Mesodermal cell (in vitro differentiated cells): Measurements from ENCODE around the gene ANKRD2.
A peak's percentile ranks its signal among the peaks of the same experiment; 100 is the strongest.
"Not testable (repeated sequence)": the region's sequence is repeated elsewhere in the genome, so short reads cannot be mapped to it uniquely, and the experiment has no call there.

Experiments
- H3K27ac ChIP-seq: 2 replicates; pipeline ENCODE4 v1.7.0; 2013; ENCODE audit warnings: mild to moderate bottlenecking, low read depth, low read length, moderate library complexity; ENCODE audit not compliant: severe bottlenecking
- H3K36me3 ChIP-seq: 2 replicates; pipeline ENCODE4 v1.7.1; 2013; ENCODE audit warnings: mild to moderate bottlenecking, low read length, moderate library complexity; ENCODE audit not compliant: control insufficient read depth, insufficient read depth
- H3K4me1 ChIP-seq: one replicate; pipeline ENCODE4 v1.7.1; 2013; ENCODE audit warnings: mild to moderate bottlenecking, low read length; ENCODE audit not compliant: insufficient read depth, control insufficient read depth, poor library complexity, severe bottlenecking
- H3K4me3 ChIP-seq: 2 replicates; pipeline ENCODE4 v1.7.0; 2013; ENCODE audit warnings: low read length, control low read depth, mild to moderate bottlenecking; ENCODE audit not compliant: insufficient read depth, poor library complexity, severe bottlenecking; ENCODE audit errors: extremely low read depth
- H3K9me3 ChIP-seq: 2 replicates; pipeline ENCODE4 v1.7.1; 2013; ENCODE audit warnings: mild to moderate bottlenecking, low read length, moderate library complexity; ENCODE audit not compliant: control insufficient read depth
- WGBS, 2 experiments: methylation state at CpG; one replicate each; pipeline ENCODE4 v1.1.5; 2013; ENCODE audit warnings: missing lambda C conversion rate in 2 of 2; ENCODE audit not compliant: insufficient coverage in 2 of 2; 5-methylcytosine and 5-hydroxymethylcytosine counted together

ANKRD2 gene

GRCh38 chr10:97547962-97548361 is 24.6 kb upstream of the ANKRD2 start:
- Histone ChIP-seq H3K4me1 (peaks cover 53% of the 10 kb centered on the region), H3K9me3 (no peaks in the 10 kb centered on the region), H3K36me3 (no peaks in the 10 kb centered on the region), H3K4me3 (no peak overlapping the region), H3K27ac (no peak overlapping the region)
- 82 to 92% methylated on average over 3 to 4 of the region's 4 CpGs for WGBS, 2 experiments

- Histone ChIP-seq H3K4me1 (peaks cover 50% of the 10 kb centered on the region), H3K27ac (peak overlapping the region; percentile 53), H3K4me3 (no peak overlapping the region), H3K36me3 (no peaks in the 10 kb centered on the region), H3K9me3 (no peaks in the 10 kb centered on the region)
- WGBS, 2 experiments = 93 to 95% methylated on average over 13 of the region's 13 CpGs
Measured at GRCh38 chr10:97548828-97549455, 23.6 kb upstream of the ANKRD2 start.

- H3K4me1 ChIP-seq = peaks cover 46% of the 10 kb centered on the region
- no peaks in the 10 kb centered on the region for H3K9me3 ChIP-seq
- 52 to 68% methylated on average over 9 to 13 of the region's 13 CpGs for WGBS, 2 experiments
- peak overlapping the region; percentile 75 for H3K27ac ChIP-seq
- H3K36me3 ChIP-seq = no peaks in the 10 kb centered on the region
- no peak overlapping the region for H3K4me3 ChIP-seq
Measured at GRCh38 chr10:97549587-97550322, 22.8 kb upstream of the ANKRD2 start.

GRCh38 chr10:97550336-97551149 is 22.0 kb upstream of the ANKRD2 start:
- whole genome bisulfite sequencing, 2 experiments = 48 to 50% methylated on average over 9 of the region's 10 CpGs
- Histone ChIP-seq H3K27ac (peak overlapping the region; percentile 75), H3K9me3 (no peaks in the 10 kb centered on the region), H3K4me3 (no peak overlapping the region), H3K36me3 (no peaks in the 10 kb centered on the region), H3K4me1 (peaks cover 46% of the 10 kb centered on the region)

GRCh38 chr10:97551271-97551670 is 21.3 kb upstream of the ANKRD2 start:
- no peak overlapping the region for H3K4me3 ChIP-seq
- no peaks in the 10 kb centered on the region for H3K9me3 ChIP-seq
- no peak overlapping the region for H3K27ac ChIP-seq
- H3K36me3 ChIP-seq = no peaks in the 10 kb centered on the region
- WGBS, 2 experiments = 89 to 92% methylated on average over 5 to 6 of the region's 6 CpGs
- peaks cover 46% of the 10 kb centered on the region for H3K4me1 ChIP-seq

- Histone ChIP-seq H3K4me1 (peaks cover 34% of the 10 kb centered on the region), H3K4me3 (no peak overlapping the region), H3K36me3 (no peaks in the 10 kb centered on the region), H3K27ac (no peak overlapping the region), H3K9me3 (no peaks in the 10 kb centered on the region)
- 33 to 50% methylated on average over 2 to 3 of the region's 6 CpGs for WGBS, 2 experiments
Measured at GRCh38 chr10:97553575-97554031, 19.0 kb upstream of the ANKRD2 start.

- not testable (repeated sequence) for H3K4me3 ChIP-seq, H3K9me3 ChIP-seq, H3K36me3 ChIP-seq, H3K27ac ChIP-seq
- H3K4me1 ChIP-seq = peaks cover 27% of the 10 kb centered on the region
- 86% methylated on average over 1 of the region's 5 CpGs; no CpG with 5 or more reads in 1 of the 2 experiments for WGBS, 2 experiments
Measured at GRCh38 chr10:97554336-97554735, 18.2 kb upstream of the ANKRD2 start.

- H3K4me1 ChIP-seq = peaks cover 15% of the 10 kb centered on the region
- H3K4me3 ChIP-seq, H3K36me3 ChIP-seq, H3K27ac ChIP-seq, H3K9me3 ChIP-seq: not testable (repeated sequence)
- WGBS, 2 experiments = 85% methylated on average over 2 of the region's 10 CpGs; no CpG with 5 or more reads in 1 of the 2 experiments
Measured at GRCh38 chr10:97555541-97555940, 17.0 kb upstream of the ANKRD2 start.

- not testable (repeated sequence) for H3K9me3 ChIP-seq, H3K4me1 ChIP-seq, H3K4me3 ChIP-seq, H3K36me3 ChIP-seq, H3K27ac ChIP-seq
- WGBS, 2 experiments = 91 to 93% methylated on average over 13 to 16 of the region's 17 CpGs
Measured at GRCh38 chr10:97560731-97561381, 11.7 kb upstream of the ANKRD2 start.

GRCh38 chr10:97561386-97562077 is 11.0 kb upstream of the ANKRD2 start:
- not testable (repeated sequence) for H3K4me1 ChIP-seq, H3K36me3 ChIP-seq, H3K9me3 ChIP-seq, H3K4me3 ChIP-seq, H3K27ac ChIP-seq
- 89 to 95% methylated on average over 6 to 7 of the region's 12 CpGs for WGBS, 2 experiments
